GM18498 (cell line): Measurements from ENCODE around the gene CLN5.
"Not testable (repeated sequence)": the region's sequence is repeated elsewhere in the genome, so short reads cannot be mapped to it uniquely, and the experiment has no call there.

Source experiments
- ATAC-seq: cut with Tn5 transposase; IDR thresholded peaks from one replicate; pipeline ENCODE4 v1.9.1; 2021; ENCODE audit warnings: mild to moderate bottlenecking, moderate library complexity; ENCODE audit not compliant: unreplicated experiment

CLN5 gene

GRCh38 chr13:76991796-76992547 is at the start of gene CLN5:
Gene CLN5, plus strand, starts transcription at chr13:76992081. Its CDS starts 18 bp downstream, at chr13:76992099.
- ATAC-seq: peak; percentile 96

DNA sequence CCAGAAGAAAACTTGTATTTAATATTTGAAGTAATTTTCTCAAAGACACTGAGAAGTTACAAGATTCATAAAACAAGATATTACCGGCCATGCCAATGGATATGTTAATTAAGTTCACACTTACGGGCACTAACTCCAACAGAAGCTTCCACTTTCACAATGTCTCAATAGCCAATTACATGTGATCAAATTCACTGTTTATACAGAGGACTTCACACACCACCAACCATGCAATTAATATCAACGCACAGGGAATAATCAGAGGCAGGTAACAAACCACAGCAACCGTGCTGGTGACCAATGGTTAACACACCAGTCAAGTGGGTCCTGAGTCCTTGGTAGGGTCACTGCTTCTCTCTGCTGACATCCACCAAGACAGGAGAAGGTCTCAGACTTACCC is 49.5 kb upstream of the CLN5 start:
- no peak for ATAC-seq

GRCh38 chr13:76943646-76944045 is 48.2 kb upstream of the CLN5 start:
- ATAC-seq: no peak

DNA sequence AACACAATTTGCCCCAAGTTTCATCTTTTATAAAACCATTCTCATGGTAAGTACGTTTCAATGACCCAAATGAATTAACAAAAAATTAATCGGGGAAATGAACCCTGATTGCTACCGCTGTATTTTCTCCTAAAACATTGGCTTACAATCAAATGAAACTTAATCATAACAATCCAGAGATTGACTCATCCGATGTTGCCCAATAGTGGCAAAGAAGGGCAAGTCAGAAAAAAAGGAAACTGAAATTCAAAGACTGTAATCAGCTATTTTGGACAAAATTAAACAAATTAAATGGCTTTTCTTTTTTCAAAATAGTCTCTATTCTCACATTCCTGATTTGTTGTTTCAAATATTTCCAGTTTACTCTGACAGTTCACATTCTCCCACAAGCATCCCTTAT is 47.4 kb upstream of the CLN5 start:
- no peak for ATAC-seq

DNA sequence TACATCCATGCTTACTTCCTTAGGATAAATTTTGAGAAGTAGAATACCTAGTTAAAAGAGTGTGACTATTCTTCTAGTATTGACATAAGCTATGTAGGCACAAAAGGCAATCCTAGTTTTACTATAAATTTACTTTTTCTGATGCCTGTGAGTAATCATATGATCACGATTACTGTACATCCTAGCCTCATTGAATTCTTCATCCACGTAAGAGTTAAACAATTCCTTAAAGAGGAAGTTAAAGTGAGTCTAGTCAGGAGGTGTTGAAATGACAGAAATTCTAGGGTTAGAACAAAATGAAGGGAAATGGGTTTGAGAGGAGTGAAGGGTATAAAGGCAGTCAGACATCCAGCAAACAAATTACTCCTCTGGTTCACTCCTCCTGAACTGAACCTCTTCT is 43.7 kb upstream of the CLN5 start, which contains the start of gene ACOD1:
ACOD1 (plus strand) TSS at position 363 of the 400 bp plus-strand sequence. CDS start 48 bp downstream, outside the sequence.
- ATAC-seq: no peak

GRCh38 chr13:76950101-76950500 is 41.8 kb upstream of the CLN5 start:
- ATAC-seq: no peak

DNA sequence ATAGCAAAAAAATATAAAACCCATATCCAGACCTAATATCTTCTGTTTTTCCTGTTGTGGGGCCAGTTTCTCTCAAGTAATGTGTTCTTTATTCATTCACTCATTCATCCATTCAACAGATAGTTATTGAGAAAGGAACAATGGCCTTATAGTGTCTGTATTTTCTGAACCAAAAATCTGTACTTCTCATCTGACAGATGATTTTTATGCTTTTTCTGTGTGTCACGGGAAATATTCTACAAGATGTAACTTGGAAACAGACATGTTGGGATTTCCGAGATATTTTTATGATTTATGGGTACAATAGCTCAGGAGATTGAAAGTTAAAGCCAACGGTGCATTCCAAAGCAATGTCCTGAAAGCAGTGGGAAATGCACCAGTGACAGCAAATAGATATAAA is 37.9 kb upstream of the CLN5 start:
- no peak for ATAC-seq

- ATAC-seq: no peak
These were observed 37.3 kb upstream of the CLN5 start for GRCh38 chr13:76954538-76954937.

DNA sequence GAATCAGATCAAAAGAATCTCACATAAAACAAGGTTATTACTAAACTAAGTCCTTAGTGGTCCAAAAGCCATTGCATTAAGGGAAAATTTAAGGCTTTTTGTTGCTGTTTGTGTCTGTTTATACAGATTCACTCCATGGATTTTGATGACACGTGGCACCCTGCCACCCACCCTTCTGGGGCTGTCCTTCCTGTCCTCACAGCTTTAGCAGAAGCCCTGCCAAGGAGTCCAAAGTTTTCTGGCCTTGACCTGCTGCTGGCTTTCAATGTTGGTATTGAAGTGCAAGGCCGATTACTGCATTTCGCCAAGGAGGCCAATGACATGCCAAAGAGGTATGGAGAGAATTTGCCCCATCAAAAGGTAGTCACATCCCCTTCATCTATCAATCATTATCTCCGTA is 36.7 kb upstream of the CLN5 start:
- ATAC-seq: no peak

DNA sequence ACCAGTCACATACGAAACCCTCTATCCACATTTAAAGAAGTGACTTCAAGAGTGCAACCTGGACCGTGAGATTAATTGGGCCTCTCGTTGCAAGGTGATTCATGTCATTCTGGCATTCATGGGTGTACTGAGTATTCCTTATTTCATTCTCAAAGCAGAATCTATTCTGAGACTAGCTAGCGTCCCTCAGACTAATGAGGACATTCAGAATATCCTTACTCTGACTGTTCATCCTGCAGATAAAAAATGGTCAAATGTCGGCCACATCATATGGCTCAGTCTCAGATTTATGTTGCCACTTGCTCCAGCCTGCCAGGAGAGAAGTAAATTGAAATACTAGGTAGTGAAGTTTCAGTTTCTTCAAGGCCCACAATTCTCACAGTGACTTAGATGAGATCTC is 36.2 kb upstream of the CLN5 start:
- no peak for ATAC-seq

GRCh38 chr13:76958841-76959432 is 32.9 kb upstream of the CLN5 start:
- no peak for ATAC-seq

- ATAC-seq: not testable (repeated sequence)
These were observed 32.1 kb upstream of the CLN5 start for GRCh38 chr13:76959734-76960133.

DNA sequence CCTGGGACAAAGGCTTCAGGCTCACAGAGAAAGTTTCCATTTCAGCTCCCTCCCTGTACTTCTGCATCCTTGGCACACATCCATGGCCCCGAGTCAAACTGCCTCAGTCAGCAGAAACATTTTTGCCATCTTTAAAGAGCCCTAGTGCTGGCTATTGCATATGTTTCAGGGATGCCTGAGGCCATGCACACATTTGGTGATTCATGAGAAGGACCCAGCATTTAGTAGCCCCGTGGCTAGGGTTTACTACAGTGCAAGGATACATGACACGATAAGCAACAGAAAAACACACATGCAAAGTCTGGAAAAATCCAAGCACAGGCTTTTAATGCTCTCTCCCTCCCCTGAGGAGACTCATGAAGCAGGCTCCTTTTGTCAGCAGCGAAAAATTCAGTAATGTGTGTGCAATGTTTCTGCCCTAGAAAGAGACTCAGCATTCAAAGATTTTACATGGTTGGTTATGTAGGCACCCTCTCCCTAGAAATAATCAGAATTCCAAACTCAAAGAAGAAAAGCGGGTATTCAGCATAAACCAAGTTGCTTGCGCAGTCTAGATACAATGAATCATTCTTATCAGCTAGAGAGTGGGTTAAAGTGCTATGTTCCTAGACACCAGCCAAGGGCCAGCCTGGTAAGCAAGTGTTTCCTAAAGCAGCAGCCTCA is 26.0 kb upstream of the CLN5 start:
- ATAC-seq: no peak

GRCh38 chr13:76967031-76967430 is 24.9 kb upstream of the CLN5 start:
- no peak for ATAC-seq

- ATAC-seq: no peak
These were observed 23.8 kb upstream of the CLN5 start for GRCh38 chr13:76968041-76968440.

GRCh38 chr13:76969488-76970365 is 22.2 kb upstream of the CLN5 start:
- ATAC-seq: no peak

DNA sequence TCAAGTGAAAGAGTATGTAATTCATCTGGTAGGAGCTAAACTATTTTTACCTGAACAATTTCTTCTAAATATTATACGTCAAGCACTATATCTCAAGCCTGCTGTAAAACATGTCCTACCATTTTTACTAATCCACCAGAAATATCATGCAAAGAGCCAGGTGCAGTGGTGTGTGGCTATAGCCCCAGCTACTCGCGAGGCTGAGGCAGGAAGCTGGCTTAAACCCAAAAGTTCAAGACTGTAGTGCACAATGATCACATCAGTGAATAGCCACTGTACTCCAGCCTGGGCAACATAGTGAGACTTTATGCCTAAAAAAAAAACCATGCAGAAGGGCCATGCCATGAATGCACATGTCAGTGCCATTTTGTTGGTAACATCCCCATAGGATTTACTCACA is 20.7 kb upstream of the CLN5 start:
- peak; percentile 58 for ATAC-seq

DNA sequence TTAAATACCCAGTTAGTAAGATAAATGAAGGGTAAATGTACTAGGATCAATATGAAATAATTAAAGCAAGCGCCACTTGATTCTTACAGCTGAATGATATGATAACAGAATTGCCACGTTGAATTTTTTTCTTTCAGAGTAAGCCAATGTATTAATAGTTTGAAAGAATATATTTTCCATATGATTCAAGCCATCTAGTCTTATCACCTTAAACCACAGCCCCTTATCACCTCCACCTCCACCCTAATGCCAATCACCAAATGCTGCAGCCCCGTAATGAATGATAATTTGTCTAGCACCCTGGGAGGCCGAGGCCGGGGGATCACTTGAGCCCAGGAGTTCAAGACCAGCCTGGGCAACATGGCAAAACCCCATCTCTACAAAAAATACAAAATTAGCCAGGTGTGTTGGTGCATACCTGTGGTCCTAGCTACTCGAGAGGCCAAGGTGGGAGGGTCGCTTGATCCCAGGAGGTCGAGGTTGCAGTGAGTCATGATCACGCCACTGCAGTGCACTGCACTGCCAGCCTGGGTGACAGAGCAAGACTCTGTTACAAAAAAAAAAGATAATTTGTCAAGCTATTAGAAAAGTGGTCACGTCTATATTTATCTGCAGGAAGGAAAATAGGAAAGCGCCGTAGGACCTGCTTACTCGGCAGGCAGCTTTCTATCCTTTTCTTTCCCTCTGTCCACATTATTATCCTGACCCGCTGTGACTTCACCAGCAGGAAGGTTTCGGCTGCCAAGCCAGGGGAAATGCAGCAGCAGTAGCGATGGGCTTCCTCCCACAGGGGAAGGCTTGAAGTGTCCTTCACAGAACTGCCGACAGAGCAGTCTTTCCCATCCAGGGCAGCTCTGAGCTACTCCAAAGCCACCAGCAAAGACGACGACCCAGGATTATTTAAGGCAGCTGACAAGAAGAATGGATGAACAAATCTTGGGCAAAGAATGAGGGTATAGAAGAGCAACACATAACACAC is 19.7 kb upstream of the CLN5 start:
- no peak for ATAC-seq

- ATAC-seq: no peak
These were observed 17.8 kb upstream of the CLN5 start for GRCh38 chr13:76973920-76974617.
